Stimulated activated CD4-positive, alpha-beta T cell treated with anti-CD3 and anti-CD28 coated beads, Interleukin-2, amount 100 ng/mL, for 24 hours (primary cell): Measurements from ENCODE around the gene OR2L13.
"Not testable (repeated sequence)": the region's sequence is repeated elsewhere in the genome, so short reads cannot be mapped to it uniquely, and the experiment has no call there.

Experiments
- DNase-seq, 2 donors: peaks; one replicate each; pipeline ENCODE4 v3.0.0-alpha.2; 2020

The OR2L13 gene, protein sequence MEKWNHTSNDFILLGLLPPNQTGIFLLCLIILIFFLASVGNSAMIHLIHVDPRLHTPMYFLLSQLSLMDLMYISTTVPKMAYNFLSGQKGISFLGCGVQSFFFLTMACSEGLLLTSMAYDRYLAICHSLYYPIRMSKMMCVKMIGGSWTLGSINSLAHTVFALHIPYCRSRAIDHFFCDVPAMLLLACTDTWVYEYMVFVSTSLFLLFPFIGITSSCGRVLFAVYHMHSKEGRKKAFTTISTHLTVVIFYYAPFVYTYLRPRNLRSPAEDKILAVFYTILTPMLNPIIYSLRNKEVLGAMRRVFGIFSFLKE

GRCh38 chr1:248094884-248095283 is at the start of gene OR2L13:
Gene OR2L13, plus strand, starts transcription at chr1:248095184. Its CDS starts 4,192 bp downstream, at chr1:248099376.
- DNase-seq: no peak

DNA sequence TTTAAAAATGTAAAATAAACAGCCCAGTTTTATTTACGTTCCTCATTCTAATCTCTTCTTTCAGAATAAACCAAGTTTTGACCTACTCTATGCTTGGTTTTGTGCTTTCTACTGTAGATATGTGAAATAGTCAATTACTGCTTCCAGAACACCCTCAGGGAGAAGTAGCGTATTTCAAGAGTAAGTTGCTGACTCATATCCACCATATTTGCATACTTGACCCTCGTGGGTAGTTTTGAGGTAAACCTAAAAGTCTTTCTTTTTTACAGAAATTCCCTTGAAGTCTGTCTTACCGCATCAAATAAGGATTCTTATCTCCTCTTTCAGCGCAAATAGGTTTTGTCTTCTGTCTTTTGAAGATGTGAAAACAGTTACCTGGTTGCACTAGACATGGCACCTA is 49.8 kb upstream of the OR2L13 start:
- no peak for DNase-seq

DNA sequence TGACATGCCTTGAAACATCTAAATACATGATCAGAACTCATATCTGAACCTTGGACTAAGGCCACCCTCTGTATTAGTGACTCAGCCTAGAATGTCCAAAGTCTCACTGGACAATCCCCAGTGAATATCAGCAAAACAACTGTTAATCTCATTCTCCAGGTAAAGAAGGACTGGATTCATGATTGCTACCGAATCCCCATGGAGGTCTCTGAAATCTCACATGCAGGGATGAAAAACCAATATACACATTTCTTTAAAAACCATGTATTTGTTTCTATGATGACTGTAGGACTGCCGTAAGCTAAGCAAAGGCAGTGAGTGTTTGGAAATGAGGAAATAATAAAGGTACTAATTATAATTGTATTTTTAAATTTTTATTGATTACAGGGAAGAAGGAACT is 48.4 kb upstream of the OR2L13 start, which contains the start of gene OR2L3:
OR2L3 (plus strand) TSS at position 301 of the 400 bp plus-strand sequence. CDS start 13,846 bp downstream, outside the sequence.
- no peak for DNase-seq

- DNase-seq: no peak
Observed at GRCh38 chr1:248047008-248047407, 48.0 kb upstream of the OR2L13 start.

- no peak for DNase-seq
Observed at GRCh38 chr1:248054671-248055070, 40.3 kb upstream of the OR2L13 start.

- DNase-seq: no peak
Observed at GRCh38 chr1:248055261-248055660, 39.7 kb upstream of the OR2L13 start.

- no peak for DNase-seq
Observed at GRCh38 chr1:248065071-248065470, 29.9 kb upstream of the OR2L13 start.

GRCh38 chr1:248065604-248066003 is 29.4 kb upstream of the OR2L13 start:
- no peak for DNase-seq

- not testable (repeated sequence) for DNase-seq
Observed at GRCh38 chr1:248083864-248084263, 11.1 kb upstream of the OR2L13 start.

DNA sequence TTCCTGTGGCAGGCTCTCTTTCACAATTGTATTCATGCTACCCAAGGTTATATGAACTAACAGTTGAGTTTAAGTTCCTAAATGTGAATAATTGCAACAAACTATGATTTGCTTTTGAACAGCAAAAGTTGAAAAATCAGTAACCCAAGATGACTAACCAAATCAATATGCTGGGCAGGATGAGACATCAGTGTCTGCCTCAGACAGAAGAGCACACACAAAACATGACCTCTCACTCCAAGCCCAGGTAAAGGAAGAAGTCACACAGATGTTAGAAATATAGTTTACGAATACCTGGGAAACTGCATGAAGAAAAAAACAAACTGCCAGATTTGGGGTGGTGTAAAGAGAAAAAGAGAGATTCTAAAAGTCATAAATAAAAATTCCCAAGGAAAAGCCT is 3.5 kb downstream of the OR2L13 start:
- DNase-seq: no peak

- no peak for DNase-seq
Observed at GRCh38 chr1:248102847-248103246, 7.9 kb downstream of the OR2L13 start.

GRCh38 chr1:248111157-248111556 is 16.2 kb downstream of the OR2L13 start:
- DNase-seq: no peak

GRCh38 chr1:248114890-248115289 is 19.9 kb downstream of the OR2L13 start:
- no peak for DNase-seq

GRCh38 chr1:248127653-248128052 is 32.7 kb downstream of the OR2L13 start:
- no peak for DNase-seq

- DNase-seq: no peak
Observed at GRCh38 chr1:248136811-248137210, 41.8 kb downstream of the OR2L13 start.

DNA sequence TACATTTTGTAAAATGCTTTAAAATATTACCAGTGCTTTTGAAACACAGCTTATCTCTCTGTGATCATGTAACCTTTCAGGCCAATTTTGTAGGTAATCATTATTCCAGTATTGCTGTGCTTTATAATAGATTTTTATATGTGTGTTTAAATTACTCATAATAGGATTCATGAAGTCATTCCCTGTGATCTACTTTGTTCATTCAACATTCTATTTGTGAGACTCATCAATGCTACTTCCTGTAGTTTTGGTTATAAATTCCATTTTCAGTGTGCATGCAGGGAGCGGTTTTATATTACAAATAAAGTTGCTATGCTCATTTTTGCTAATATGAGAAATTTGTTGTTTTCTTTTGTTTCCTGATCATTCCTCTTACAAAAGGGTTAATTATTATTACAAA is 45.9 kb downstream of the OR2L13 start:
- DNase-seq: no peak

DNA sequence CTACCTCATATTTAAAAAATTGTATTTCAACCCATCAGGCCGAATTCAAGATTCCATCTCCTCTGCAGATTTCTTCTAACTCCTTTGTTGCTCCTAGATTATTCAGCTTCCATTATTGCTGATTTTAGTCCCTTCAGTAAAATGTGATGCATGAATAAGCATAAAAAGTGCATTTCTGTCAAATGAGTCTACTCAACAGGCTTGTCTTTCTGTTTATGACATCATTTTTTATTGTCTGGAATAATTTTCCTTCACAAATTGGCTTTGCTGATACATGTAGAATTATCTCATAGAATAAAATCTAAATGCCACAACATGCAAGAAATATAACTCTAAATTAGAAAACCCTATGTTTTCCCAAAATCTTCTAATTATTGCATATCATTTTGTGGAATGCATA is 48.3 kb downstream of the OR2L13 start:
- no peak for DNase-seq

GRCh38 chr1:248144513-248145198 is 49.7 kb downstream of the OR2L13 start, which contains the start of gene OR2M5:
Gene OR2M5, plus strand, starts transcription at chr1:248145148. Its CDS starts 0 bp downstream, at chr1:248145148.
- no peak for DNase-seq
